Colonic mucosa (tissue), 4 donors: ENCODE data around the gene AK4. TPM values are rescaled to one million over a fixed set of nuclear protein-coding genes. Genes with fewer than 3 reads are reported as not detected.

Experiments
- DNase-seq: peaks from one replicate; pipeline ENCODE4 v3.0.0-alpha.2; 2020
- H3K27ac ChIP-seq: fragments of 200-600 bp; one replicate; pipeline ENCODE4 v1.8.0; 2021
- H3K27me3 ChIP-seq: fragments of 200-600 bp; one replicate; pipeline ENCODE4 v1.8.0; 2021
- H3K36me3 ChIP-seq: fragments of 200-600 bp; one replicate; pipeline ENCODE4 v1.8.0; 2021
- H3K4me1 ChIP-seq: fragments of 200-600 bp; one replicate; pipeline ENCODE4 v1.8.0; 2021; ENCODE audit warnings: mild to moderate bottlenecking
- H3K4me3 ChIP-seq: fragments of 200-600 bp; one replicate; pipeline ENCODE4 v1.8.0; 2021
- H3K9ac ChIP-seq, 2 donors: one replicate each; pipeline ENCODE4 v1.7.0; 2013; ENCODE audit warnings: control low read depth in 2 of 2, low read depth in 2 of 2, low read length in 2 of 2
- H3K9me3 ChIP-seq: fragments of 200-600 bp; one replicate; pipeline ENCODE4 v1.8.0; 2021
- CTCF ChIP-seq: fragments of 200-600 bp; IDR thresholded peaks from one replicate; pipeline ENCODE4 v1.8.0; 2022; ENCODE audit warnings: antibody characterized with exemption, mild to moderate bottlenecking
- intact Hi-C: fragments of 100-400 bp; cut with DNase I; formaldehyde crosslinking; loops from one replicate; pipeline ENCODE4 v1.14.1; 2022
- total RNA-seq, 2 donors: library from RNA; stranded (reverse); fragmentation: NEBNext Ultra II Directional in 1 of 2; extraction: Animal tissue kit (Norgen Biotek cat#: 25700) in 1 of 2; gene quantifications; one replicate each; pipeline ENCODE4 v1.2.1, GENCODE V29; 2021
- donor health status: healthy.
- donor health status: DM: no; HTN: no; CAD: no.
- donor health status: DM: no; HTN: no; CAD: no.

AK4 gene
- total RNA-seq, 2 donors from 2014 or later: 60.3 to 112 TPM

- peak overlapping the region; percentile 86 for H3K4me3 ChIP-seq
- no peaks in the 10 kb centered on the region for H3K9me3 ChIP-seq
- intact Hi-C loops: no loop called here
- no peaks in the 10 kb centered on the region for H3K27me3 ChIP-seq
- DNase-seq: peak; percentile 57
- TF ChIP-seq CTCF: no peak
- peak overlapping the region; percentile 54 to 58 for H3K9ac ChIP-seq
- peak overlapping the region; percentile 73 for H3K27ac ChIP-seq
- H3K36me3 ChIP-seq: no peaks in the 10 kb centered on the region
- H3K4me1 ChIP-seq: peaks cover 2% of the 10 kb centered on the region
Observed at GRCh38 chr1:65148548-65149350, 746 bp downstream of the AK4 start.

GRCh38 chr1:65149351-65150107, 1.5 kb downstream of the AK4 start:
- Histone ChIP-seq H3K36me3 (no peaks in the 10 kb centered on the region), H3K4me1 (peaks cover 4% of the 10 kb centered on the region), H3K9ac (peak overlapping the region; percentile 26 to 54), H3K27ac (peak overlapping the region; percentile 73), H3K27me3 (no peaks in the 10 kb centered on the region), H3K4me3 (peak overlapping the region; percentile 86), H3K9me3 (no peaks in the 10 kb centered on the region)
- no peak for TF ChIP-seq CTCF
- no peak for DNase-seq
- intact Hi-C loops: no loop called here

DNA sequence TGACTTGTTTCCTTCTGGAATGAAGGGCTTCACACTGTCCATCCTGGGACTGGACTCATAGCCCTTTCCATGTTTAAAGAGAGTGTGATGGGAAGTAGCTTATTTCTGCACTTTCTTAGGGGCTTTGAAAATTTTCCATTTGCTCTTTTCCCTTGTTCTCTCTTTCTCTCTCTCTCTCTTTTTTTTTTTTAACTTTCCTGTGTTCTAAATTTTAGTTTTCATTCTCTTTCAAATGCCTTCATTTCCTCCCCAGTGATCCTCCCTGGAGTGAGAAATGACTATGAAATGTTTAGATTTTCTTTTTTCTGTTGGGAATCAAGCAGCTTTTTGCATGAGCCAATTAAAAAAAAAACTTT, 2.1 kb downstream of the AK4 start:
- H3K4me1 ChIP-seq: peaks cover 4% of the 10 kb centered on the region
- H3K27ac ChIP-seq: no peak overlapping the region
- H3K36me3 ChIP-seq: no peaks in the 10 kb centered on the region
- peak overlapping the region; percentile 86 for H3K4me3 ChIP-seq
- no peaks in the 10 kb centered on the region for H3K9me3 ChIP-seq
- no peaks in the 10 kb centered on the region for H3K27me3 ChIP-seq
- intact Hi-C loops: no loop called here
- H3K9ac ChIP-seq: no peak overlapping the region
- no peak for TF ChIP-seq CTCF
- DNase-seq: no peak

DNA sequence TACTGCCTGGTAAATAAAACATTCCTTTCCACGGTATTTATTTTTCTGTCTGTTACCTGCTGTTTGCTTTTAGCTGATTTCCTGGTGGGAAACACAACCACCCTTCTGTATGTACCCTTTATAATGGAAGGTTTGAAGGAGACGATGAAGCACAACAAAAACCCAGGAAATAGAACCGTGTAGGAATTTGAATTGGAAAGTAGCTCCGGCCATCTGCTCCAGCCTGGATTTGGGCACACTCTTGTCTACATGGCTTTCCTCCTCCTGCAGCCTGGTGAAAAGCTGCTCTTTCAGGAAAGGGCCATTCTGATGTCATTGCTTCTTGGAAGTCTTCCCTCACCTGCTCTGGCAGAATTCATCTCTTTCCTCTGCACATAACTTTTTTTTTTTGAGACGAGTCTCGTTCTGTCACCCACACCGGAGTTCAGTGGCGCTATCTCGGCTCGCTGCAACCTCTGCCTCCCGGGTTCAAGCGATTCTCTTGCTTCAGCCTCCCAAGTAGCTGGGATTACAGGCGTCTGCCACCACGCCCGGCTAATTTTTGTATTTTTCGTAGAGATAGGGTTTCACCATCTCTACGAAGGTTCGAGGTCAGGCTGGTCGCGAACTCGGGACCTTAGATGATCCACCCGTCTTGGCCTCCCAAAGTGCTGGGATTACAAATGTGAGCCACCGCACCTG, 2.7 kb downstream of the AK4 start:
- H3K27me3 ChIP-seq: no peaks in the 10 kb centered on the region
- H3K9ac ChIP-seq: no peak overlapping the region
- no peaks in the 10 kb centered on the region for H3K36me3 ChIP-seq
- DNase-seq: no peak
- intact Hi-C loops: no loop called here
- no peaks in the 10 kb centered on the region for H3K9me3 ChIP-seq
- H3K4me1 ChIP-seq: peaks cover 4% of the 10 kb centered on the region
- H3K4me3 ChIP-seq: no peak overlapping the region
- no peak for TF ChIP-seq CTCF
- no peak overlapping the region for H3K27ac ChIP-seq

- Histone ChIP-seq H3K36me3 (no peaks in the 10 kb centered on the region), H3K9ac (no peak overlapping the region), H3K27me3 (no peaks in the 10 kb centered on the region), H3K9me3 (no peaks in the 10 kb centered on the region), H3K27ac (no peak overlapping the region), H3K4me3 (no peak overlapping the region), H3K4me1 (peaks cover 4% of the 10 kb centered on the region)
- DNase-seq: no peak
- intact Hi-C loops: no loop called here
- TF ChIP-seq CTCF: no peak
Observed at GRCh38 chr1:65151641-65152040, 3.6 kb downstream of the AK4 start.
